WTC11 (cell line): ENCODE measurements around the gene ENOX2. TPM values are rescaled to one million over a fixed set of nuclear protein-coding genes. Genes with fewer than 3 reads are reported as not detected.

Experiments used
- ATAC-seq: fragments of 200-7000 bp; cut with Tn5 transposase; 2 replicates; pipeline ENCODE4 v1.10.0; 2021; ENCODE audit warnings: mild to moderate bottlenecking, moderate library complexity
- CTCF ChIA-PET: fragments of 300-600 bp; sonication (Branson Sonifier 250); formaldehyde crosslinking; loops from one replicate; lab custom pipeline; 2021; ENCODE audit warnings: antibody characterized with exemption; lab: Charles Lee
- POLR2A ChIA-PET: fragments of 350-600 bp; sonication (Branson Sonifier 250); formaldehyde crosslinking; loops from one replicate; lab custom pipeline; 2021; ENCODE audit warnings: antibody characterized with exemption; lab: Charles Lee
- DNase-seq: peaks from one replicate; pipeline ENCODE4 v3.0.0; 2021; ENCODE audit warnings: low spot score
- H3K27ac Mint-ChIP-seq: 2 replicates; pipeline ENCODE4 v1.8.0; 2021; ENCODE audit warnings: mixed read lengths
- H3K27me3 Mint-ChIP-seq: 2 replicates; pipeline ENCODE4 v1.8.0; 2021; ENCODE audit warnings: low read depth, mild to moderate bottlenecking, moderate library complexity, mixed read lengths
- H3K36me3 Mint-ChIP-seq: 2 replicates; pipeline ENCODE4 v1.8.0; 2021; ENCODE audit warnings: mixed read lengths
- H3K4me1 Mint-ChIP-seq: 2 replicates; pipeline ENCODE4 v1.8.0; 2022; ENCODE audit warnings: mixed read lengths
- H3K4me3 Mint-ChIP-seq: 2 replicates; pipeline ENCODE4 v1.8.0; 2021; ENCODE audit warnings: mild to moderate bottlenecking, moderate library complexity, mixed read lengths
- H3K9me3 Mint-ChIP-seq: 2 replicates; pipeline ENCODE4 v1.8.0; 2021; ENCODE audit warnings: mixed read lengths
- ATF1 ChIP-seq: sonication (generic); formaldehyde crosslinking; IDR thresholded peaks from 2 replicates; pipeline ENCODE4 v1.8.1; 2023; ENCODE audit warnings: mild to moderate bottlenecking, moderate library complexity, missing genetic modification reagents
- ATF6 ChIP-seq: sonication (generic); formaldehyde crosslinking; IDR thresholded peaks from 2 replicates; pipeline ENCODE4 v1.8.1; 2023; ENCODE audit warnings: mild to moderate bottlenecking, missing genetic modification reagents
- CREB1 ChIP-seq: sonication (generic); formaldehyde crosslinking; IDR thresholded peaks from 2 replicates; pipeline ENCODE4 v1.8.0; 2023; ENCODE audit warnings: mild to moderate bottlenecking, missing genetic modification reagents
- CTCF ChIP-seq: fragments of 200-600 bp; IDR thresholded peaks from 2 replicates; pipeline ENCODE4 v1.8.0; 2022; ENCODE audit warnings: antibody characterized with exemption
- HMGXB4 ChIP-seq: sonication (generic); formaldehyde crosslinking; IDR thresholded peaks from 2 replicates; pipeline ENCODE4 v1.8.1; 2023; ENCODE audit warnings: mild to moderate bottlenecking, moderate library complexity, missing genetic modification reagents
- JUN ChIP-seq: sonication (generic); formaldehyde crosslinking; IDR thresholded peaks from 2 replicates; pipeline ENCODE4 v1.8.0; 2023; ENCODE audit warnings: mild to moderate bottlenecking, missing genetic modification reagents
- KAT7 ChIP-seq: sonication (generic); formaldehyde crosslinking; IDR thresholded peaks from 2 replicates; pipeline ENCODE4 v1.8.1; 2023; ENCODE audit warnings: missing genetic modification reagents, mild to moderate bottlenecking, borderline replicate concordance
- MAX ChIP-seq: sonication (generic); formaldehyde crosslinking; IDR thresholded peaks from 2 replicates; pipeline ENCODE4 v1.8.0; 2022; ENCODE audit warnings: mild to moderate bottlenecking, missing genetic modification reagents
- MLX ChIP-seq: sonication (generic); formaldehyde crosslinking; IDR thresholded peaks from 2 replicates; pipeline ENCODE4 v1.8.1; 2023; ENCODE audit warnings: mild to moderate bottlenecking, missing genetic modification reagents, moderate library complexity
- MYBL2 ChIP-seq: sonication (generic); formaldehyde crosslinking; IDR thresholded peaks from 2 replicates; pipeline ENCODE4 v1.8.1; 2023; ENCODE audit warnings: mild to moderate bottlenecking, moderate library complexity, missing genetic modification reagents
- NR1H2 ChIP-seq: sonication (generic); formaldehyde crosslinking; IDR thresholded peaks from 2 replicates; pipeline ENCODE4 v1.9.0; 2021; ENCODE audit warnings: mild to moderate bottlenecking, moderate library complexity, missing genetic modification reagents
- PREB ChIP-seq: sonication (generic); formaldehyde crosslinking; IDR thresholded peaks from 2 replicates; pipeline ENCODE4 v1.8.1; 2022; ENCODE audit warnings: mild to moderate bottlenecking, missing genetic modification reagents, moderate library complexity, borderline replicate concordance
- SMAD4 ChIP-seq: sonication (generic); formaldehyde crosslinking; IDR thresholded peaks from 2 replicates; pipeline ENCODE4 v1.8.0; 2022; ENCODE audit warnings: mild to moderate bottlenecking, missing genetic modification reagents
- USF1 ChIP-seq: sonication (generic); formaldehyde crosslinking; IDR thresholded peaks from 2 replicates; pipeline ENCODE4 v1.8.0; 2022; ENCODE audit warnings: mild to moderate bottlenecking, missing genetic modification reagents
- ZNF121 ChIP-seq: sonication (generic); formaldehyde crosslinking; IDR thresholded peaks from 2 replicates; pipeline ENCODE4 v1.8.0; 2023; ENCODE audit warnings: missing genetic modification reagents
- ZNF138 ChIP-seq: sonication (generic); formaldehyde crosslinking; conservative IDR thresholded peaks from 2 replicates; pipeline ENCODE4 v1.8.1; 2022; ENCODE audit warnings: mild to moderate bottlenecking, moderate library complexity, missing genetic modification reagents
- ZNF317 ChIP-seq: sonication (generic); formaldehyde crosslinking; IDR thresholded peaks from 2 replicates; pipeline ENCODE4 v1.8.1; 2023; ENCODE audit warnings: low read depth, mild to moderate bottlenecking, moderate library complexity, missing genetic modification reagents, borderline replicate concordance
- ZNF396 ChIP-seq: fragments of 250-450 bp; sonication (Bioruptor Pico); IDR thresholded peaks from 2 replicates; pipeline ENCODE4 v1.8.0; 2021; ENCODE audit warnings: mild to moderate bottlenecking, moderate library complexity, borderline replicate concordance
- ZNF425 ChIP-seq: fragments of 250-450 bp; sonication (Bioruptor Pico); conservative IDR thresholded peaks from 2 replicates; pipeline ENCODE4 v1.9.0; 2021; ENCODE audit warnings: mild to moderate bottlenecking
- total RNA-seq: library from RNA; stranded (reverse); gene quantifications from 3 replicates; pipeline ENCODE4 v1.2.3, GENCODE V29; 2021

ENOX2 gene
- total RNA-seq, 1 experiment from 2014 or later, result 13.8 TPM

- ChIA-PET POLR2A (no interaction called here), CTCF (no interaction called here)
- H3K4me3 Mint-ChIP-seq, result no peak overlapping the region
- no peak overlapping the region for H3K27ac Mint-ChIP-seq
- peaks cover 15% of the 10 kb centered on the region for H3K4me1 Mint-ChIP-seq
- H3K36me3 Mint-ChIP-seq, result no peaks in the 10 kb centered on the region
- DNase-seq (no peak), ATAC-seq (no peak)
- no peak for TF ChIP-seq NR1H2 (CRISPR knock-in tag)
- TF ChIP-seq JUN (CRISPR knock-in tag), result no peak
- TF ChIP-seq ZNF317, result no peak
- TF ChIP-seq KAT7 (CRISPR knock-in tag), result no peak
- no peak for TF ChIP-seq ZNF396 (CRISPR knock-in tag)
- no peak for TF ChIP-seq CTCF
- no peak for TF ChIP-seq PREB (CRISPR knock-in tag)
- no peak for TF ChIP-seq USF1
- no peak for TF ChIP-seq CREB1 (CRISPR knock-in tag)
- no peak for TF ChIP-seq MAX (CRISPR knock-in tag)
- no peaks in the 10 kb centered on the region for H3K9me3 Mint-ChIP-seq
- H3K27me3 Mint-ChIP-seq, result no peaks in the 10 kb centered on the region
Measured at GRCh38 chrX:130786030-130786429, 117.0 kb downstream of the ENOX2 start.

GRCh38 chrX:130778773-130779172 lies 124.2 kb downstream of the ENOX2 start:
- POLR2A ChIA-PET, result no interaction called here
- no peak overlapping the region for H3K27ac Mint-ChIP-seq
- H3K27me3 Mint-ChIP-seq, result peaks cover 2% of the 10 kb centered on the region; the same call in 1 of the 2 replicates
- ATAC-seq, result no peak
- no peak for DNase-seq
- CTCF ChIA-PET, result interaction anchor here (1.4 kb wide), 1 partner anchor 203 kb away, joined by 4 read pairs; no protein-coding TSS in a partner anchor
- TF ChIP-seq CTCF (no peak), SMAD4 (no peak), JUN (CRISPR knock-in tag) (no peak), MYBL2 (CRISPR knock-in tag) (no peak)
- H3K9me3 Mint-ChIP-seq, result no peaks in the 10 kb centered on the region
- no peaks in the 10 kb centered on the region for H3K36me3 Mint-ChIP-seq
- peaks cover 8% of the 10 kb centered on the region for H3K4me1 Mint-ChIP-seq
- H3K4me3 Mint-ChIP-seq, result no peak overlapping the region

GRCh38 chrX:130775849-130776248 lies 127.2 kb downstream of the ENOX2 start:
- Mint-ChIP-seq H3K36me3 (no peaks in the 10 kb centered on the region), H3K9me3 (no peaks in the 10 kb centered on the region), H3K27ac (no peak overlapping the region), H3K4me1 (peaks cover 3% of the 10 kb centered on the region), H3K27me3 (peaks cover 2% of the 10 kb centered on the region; the same call in 1 of the 2 replicates), H3K4me3 (no peak overlapping the region)
- ATAC-seq (no peak), DNase-seq (no peak)
- ChIA-PET CTCF (no interaction called here), POLR2A (no interaction called here)
- no peak for TF ChIP-seq ZNF138 (CRISPR knock-in tag)
- TF ChIP-seq ZNF121 (CRISPR knock-in tag), result no peak
- no peak for TF ChIP-seq MLX (CRISPR knock-in tag)
- TF ChIP-seq ATF6 (CRISPR knock-in tag), result no peak
- no peak for TF ChIP-seq ATF1 (CRISPR knock-in tag)
- TF ChIP-seq ZNF425 (CRISPR knock-in tag), result no peak
- TF ChIP-seq HMGXB4, result no peak
